OCI-LY7 (cell line): ENCODE data around the gene ANKRD13A. TPM values are rescaled to one million over a fixed set of nuclear protein-coding genes. Genes with fewer than 3 reads are reported as not detected.
"Not testable (repeated sequence)": the region's sequence is repeated elsewhere in the genome, so short reads cannot be mapped to it uniquely, and the experiment has no call there.

Experiments
- BruUV-seq: library from RNA; stranded (reverse); fragments of 400-500 nt; replicated peaks from 2 replicates; lab custom pipeline; 2021; lab: Mats Ljungman, UMichigan
- CTCF ChIA-PET: fragments of 300-600 bp; sonication (Branson Sonifier 250); formaldehyde crosslinking; loops from one replicate; lab custom pipeline; 2022; ENCODE audit warnings: antibody characterized with exemption; ENCODE audit not compliant: unreplicated experiment; lab: Charles Lee
- POLR2A ChIA-PET: fragments of 300-600 bp; sonication (Branson Sonifier 250); formaldehyde crosslinking; loops from one replicate; lab custom pipeline; 2022; ENCODE audit warnings: antibody characterized with exemption; lab: Charles Lee
- DNase-seq: peaks from one replicate; pipeline ENCODE4 v3.0.0-alpha.2; 2015; ENCODE audit warnings: low spot score
- H2AFZ ChIP-seq: fragments of 200-600 bp; sonication (generic), shearing (Covaris generic); 2 replicates; pipeline ENCODE4 v1.6.1; 2014; ENCODE audit warnings: mild to moderate bottlenecking, antibody characterized with exemption, low read length, moderate library complexity
- H3K27ac ChIP-seq: fragments of 200-600 bp; sonication (generic); 2 replicates; pipeline ENCODE4 v1.5.1; 2014; ENCODE audit warnings: mixed run types, low read depth, mild to moderate bottlenecking, moderate library complexity, low read length, inconsistent platforms; ENCODE audit not compliant: poor library complexity, severe bottlenecking
- H3K36me3 ChIP-seq: fragments of 200-600 bp; sonication (generic); 2 replicates; pipeline ENCODE4 v1.6.1; 2014; ENCODE audit warnings: mild to moderate bottlenecking, antibody characterized with exemption, low read length, moderate library complexity, mixed read lengths; ENCODE audit not compliant: insufficient read depth
- H3K4me1 ChIP-seq: fragments of 200-600 bp; sonication (generic); 2 replicates; pipeline ENCODE4 v1.5.1; 2014; ENCODE audit warnings: mild to moderate bottlenecking, low read length; ENCODE audit not compliant: insufficient read depth, poor library complexity, severe bottlenecking
- H3K4me2 ChIP-seq: fragments of 200-600 bp; sonication (generic); 2 replicates; pipeline ENCODE4 v1.6.1; 2014; ENCODE audit warnings: mild to moderate bottlenecking, low read length
- H3K4me3 ChIP-seq: fragments of 200-600 bp; sonication (generic); 2 replicates; pipeline ENCODE4 v1.5.1; 2014; ENCODE audit warnings: mild to moderate bottlenecking, low read depth, low read length; ENCODE audit not compliant: poor library complexity, severe bottlenecking
- H3K79me2 ChIP-seq: fragments of 200-600 bp; sonication (generic); 2 replicates; pipeline ENCODE4 v1.6.1; 2016; ENCODE audit warnings: low read depth, mild to moderate bottlenecking, low read length, moderate library complexity, mixed read lengths; ENCODE audit not compliant: insufficient read depth
- H3K9me2 ChIP-seq: fragments of 200-600 bp; sonication (generic); 2 replicates; pipeline ENCODE4 v1.6.1; 2016; ENCODE audit warnings: mild to moderate bottlenecking, low read length, mixed read lengths; ENCODE audit not compliant: insufficient read depth
- H3K9me3 ChIP-seq: fragments of 200-600 bp; sonication (generic); 2 replicates; pipeline ENCODE4 v1.6.1; 2014; ENCODE audit warnings: mild to moderate bottlenecking, mixed run types, low read length, mixed read lengths
- H4K20me1 ChIP-seq: fragments of 200-600 bp; sonication (generic); 2 replicates; pipeline ENCODE4 v1.6.1; 2014; ENCODE audit warnings: mild to moderate bottlenecking, antibody characterized with exemption, low read length, moderate library complexity, mixed read lengths; ENCODE audit not compliant: insufficient read depth
- EZH2phosphoT487 ChIP-seq: fragments of 200-600 bp; sonication (generic); IDR thresholded peaks from 2 replicates; pipeline ENCODE4 v1.6.1; 2018; ENCODE audit warnings: low read depth, borderline replicate concordance, mild to moderate bottlenecking, mixed run types, antibody characterized with exemption, low read length, moderate library complexity, mixed read lengths
- intact Hi-C: fragments of 100-400 bp; cut with micrococcal nuclease; formaldehyde crosslinking; loops from one replicate; pipeline ENCODE4 v1.10.0; 2022; ENCODE audit not compliant: unreplicated experiment
- total RNA-seq, 2 experiments: library from RNA; depleted of rRNA in 1 of 2; stranded (reverse); fragments of >200 nt in 1 of 2; shearing (Covaris generic) in 1 of 2; gene quantifications; 2 replicates each; pipeline ENCODE4 v1.2.3, GENCODE V29; 2014 to 2022
- TF ChIP-seq, protein P1 (sequence below): fragments of 200-600 bp; sonication (generic); conservative IDR thresholded peaks from 2 replicates; pipeline ENCODE4 v1.5.1; 2014; ENCODE audit warnings: mild to moderate bottlenecking, antibody characterized with exemption, low read length, moderate library complexity, mixed read lengths

ANKRD13A gene
- total RNA-seq, 2 experiments from 2014 or later: 140 to 216 TPM

- peaks cover 65% of the 10 kb centered on the region for H3K36me3 ChIP-seq
- H3K4me1 ChIP-seq: peaks cover 94% of the 10 kb centered on the region
- peaks cover 20% of the 10 kb centered on the region; the same call in 1 of the 2 replicates for H3K9me3 ChIP-seq
- no peaks in the 10 kb centered on the region for H4K20me1 ChIP-seq
- BruUV-seq: no TSS peak
- peak overlapping the region; percentile 96 for H3K4me3 ChIP-seq
- peak overlapping the region; percentile 91 for H3K4me2 ChIP-seq
- no peaks in the 10 kb centered on the region for H3K9me2 ChIP-seq
- TF ChIP-seq, protein P1, sequence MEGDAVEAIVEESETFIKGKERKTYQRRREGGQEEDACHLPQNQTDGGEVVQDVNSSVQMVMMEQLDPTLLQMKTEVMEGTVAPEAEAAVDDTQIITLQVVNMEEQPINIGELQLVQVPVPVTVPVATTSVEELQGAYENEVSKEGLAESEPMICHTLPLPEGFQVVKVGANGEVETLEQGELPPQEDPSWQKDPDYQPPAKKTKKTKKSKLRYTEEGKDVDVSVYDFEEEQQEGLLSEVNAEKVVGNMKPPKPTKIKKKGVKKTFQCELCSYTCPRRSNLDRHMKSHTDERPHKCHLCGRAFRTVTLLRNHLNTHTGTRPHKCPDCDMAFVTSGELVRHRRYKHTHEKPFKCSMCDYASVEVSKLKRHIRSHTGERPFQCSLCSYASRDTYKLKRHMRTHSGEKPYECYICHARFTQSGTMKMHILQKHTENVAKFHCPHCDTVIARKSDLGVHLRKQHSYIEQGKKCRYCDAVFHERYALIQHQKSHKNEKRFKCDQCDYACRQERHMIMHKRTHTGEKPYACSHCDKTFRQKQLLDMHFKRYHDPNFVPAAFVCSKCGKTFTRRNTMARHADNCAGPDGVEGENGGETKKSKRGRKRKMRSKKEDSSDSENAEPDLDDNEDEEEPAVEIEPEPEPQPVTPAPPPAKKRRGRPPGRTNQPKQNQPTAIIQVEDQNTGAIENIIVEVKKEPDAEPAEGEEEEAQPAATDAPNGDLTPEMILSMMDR: no peak
- no peak for TF ChIP-seq EZH2phosphoT487
- peaks cover 100% of the 10 kb centered on the region for H3K79me2 ChIP-seq
- no peak overlapping the region for H2AFZ ChIP-seq
- CTCF ChIA-PET: no interaction called here
- peak; percentile 66 for DNase-seq
- intact Hi-C loops: no loop called here
- POLR2A ChIA-PET: interaction anchor here (0.6 to 1.9 kb wide), 5 partner anchors 8 to 139 kb away, joined by 3 to 14 read pairs (median 8); partner anchors contain the start of gene GIT2
- H3K27ac ChIP-seq: peak overlapping the region; percentile 92
Measured at GRCh38 chr12:110005319-110005973, 6.2 kb downstream of the ANKRD13A start.

- ChIA-PET CTCF (no interaction called here), POLR2A (interaction anchor here (1.9 kb wide), 1 partner anchor 10 kb away, joined by 4 read pairs; the partner anchor contains the start of gene GIT2)
- H3K36me3 ChIP-seq: peaks cover 65% of the 10 kb centered on the region
- no peak for DNase-seq
- BruUV-seq: no TSS peak
- no peak overlapping the region for H2AFZ ChIP-seq
- peak overlapping the region; percentile 96 for H3K4me3 ChIP-seq
- 0 out of 2 replicates have a peak overlapping the region, but pooled peaks have one; percentile 91 for H3K4me2 ChIP-seq
- intact Hi-C loops: no loop called here
- peaks cover 98% of the 10 kb centered on the region for H3K4me1 ChIP-seq
- H4K20me1 ChIP-seq: no peaks in the 10 kb centered on the region
- peaks cover 100% of the 10 kb centered on the region for H3K79me2 ChIP-seq
- no peaks in the 10 kb centered on the region for H3K9me2 ChIP-seq
- H3K9me3 ChIP-seq: peaks cover 20% of the 10 kb centered on the region; the same call in 1 of the 2 replicates
- H3K27ac ChIP-seq: peak overlapping the region; percentile 92
- TF ChIP-seq, protein P1: no peak
- no peak for TF ChIP-seq EZH2phosphoT487
Measured at GRCh38 chr12:110006115-110006514, 6.9 kb downstream of the ANKRD13A start.

GRCh38 chr12:110007881-110008280 lies 8.7 kb downstream of the ANKRD13A start:
- Histone ChIP-seq H3K9me2 (no peaks in the 10 kb centered on the region), H3K4me3 (no peak overlapping the region), H3K4me1 (peaks cover 98% of the 10 kb centered on the region), H4K20me1 (no peaks in the 10 kb centered on the region), H3K79me2 (peaks cover 100% of the 10 kb centered on the region), H2AFZ (no peak overlapping the region), H3K4me2 (peak overlapping the region; percentile 28), H3K9me3 (peaks cover 20% of the 10 kb centered on the region; the same call in 1 of the 2 replicates), H3K27ac (peak overlapping the region; percentile 35), H3K36me3 (peaks cover 63% of the 10 kb centered on the region)
- no peak for DNase-seq
- ChIA-PET POLR2A (interaction anchor here (0.6 kb wide), 1 partner anchor 1755 kb away, joined by 4 read pairs; no protein-coding TSS in a partner anchor), CTCF (no interaction called here)
- no TSS peak for BruUV-seq
- intact Hi-C loops: no loop called here
- TF ChIP-seq, protein P1: no peak
- TF ChIP-seq EZH2phosphoT487: no peak

- H3K27ac ChIP-seq: peak overlapping the region; percentile 83
- POLR2A ChIA-PET, DNase-seq: not testable (repeated sequence)
Measured at GRCh38 chr12:110008681-110009398, 9.6 kb downstream of the ANKRD13A start.

More at GRCh38 chr12:110008681-110009398, 9.6 kb downstream of the ANKRD13A start:
- peaks cover 92% of the 10 kb centered on the region for H3K4me1 ChIP-seq
- H2AFZ ChIP-seq, intact Hi-C loops, H3K9me2 ChIP-seq, BruUV-seq, CTCF ChIA-PET, H4K20me1 ChIP-seq: not testable (repeated sequence)
- H3K36me3 ChIP-seq: peaks cover 63% of the 10 kb centered on the region
- H3K79me2 ChIP-seq: peaks cover 100% of the 10 kb centered on the region
- H3K4me2 ChIP-seq: peak overlapping the region; percentile 81
- H3K4me3 ChIP-seq: peak overlapping the region; percentile 64
- H3K9me3 ChIP-seq: peaks cover 20% of the 10 kb centered on the region; the same call in 1 of the 2 replicates
